Fibroblast of pulmonary artery (primary cell): Measurements from ENCODE around the gene RPL26.

ENCODE experiments used
- DNase-seq: peaks from one replicate; pipeline ENCODE4 v3.0.0-alpha.2; 2010; ENCODE audit warnings: low read depth
- H3K4me3 ChIP-seq: replicated peaks from 2 replicates; pipeline ENCODE4 v1.5.1; 2011; ENCODE audit warnings: low read depth, mild to moderate bottlenecking, control low read depth, low read length, moderate library complexity
- CTCF ChIP-seq: IDR thresholded peaks from 2 replicates; pipeline ENCODE4 v1.5.1; 2011; ENCODE audit warnings: mild to moderate bottlenecking, control low read depth, low read length, inconsistent platforms; ENCODE audit errors: missing control alignments

The RPL26 gene

GRCh38 chr17:8409966-8410882 is 27.2 kb upstream of the RPL26 start:
- peak; percentile 79 for TF ChIP-seq CTCF
- DNase-seq = peak; percentile 91
- H3K4me3 ChIP-seq = no peak overlapping the region

- no peak for TF ChIP-seq CTCF
- H3K4me3 ChIP-seq = no peak overlapping the region
- DNase-seq = no peak
These were observed 25.4 kb upstream of the RPL26 start for GRCh38 chr17:8408371-8408770.

- DNase-seq = no peak
- H3K4me3 ChIP-seq = no peak overlapping the region
- TF ChIP-seq CTCF = no peak
These were observed 23.2 kb upstream of the RPL26 start for GRCh38 chr17:8406174-8406573.

GRCh38 chr17:8405499-8406016 is 22.6 kb upstream of the RPL26 start:
- H3K4me3 ChIP-seq = no peak overlapping the region
- TF ChIP-seq CTCF = no peak
- DNase-seq = no peak

GRCh38 chr17:8402921-8403536 is 20.0 kb upstream of the RPL26 start:
- no peak overlapping the region for H3K4me3 ChIP-seq
- TF ChIP-seq CTCF = no peak
- no peak for DNase-seq

- DNase-seq = no peak
These were observed 18.1 kb upstream of the RPL26 start for GRCh38 chr17:8401107-8401506.

More at GRCh38 chr17:8401107-8401506, 18.1 kb upstream of the RPL26 start:
- no peak for TF ChIP-seq CTCF
- H3K4me3 ChIP-seq = no peak overlapping the region
